Measurements from ENCODE around the gene SEMA5B.

DNA sequence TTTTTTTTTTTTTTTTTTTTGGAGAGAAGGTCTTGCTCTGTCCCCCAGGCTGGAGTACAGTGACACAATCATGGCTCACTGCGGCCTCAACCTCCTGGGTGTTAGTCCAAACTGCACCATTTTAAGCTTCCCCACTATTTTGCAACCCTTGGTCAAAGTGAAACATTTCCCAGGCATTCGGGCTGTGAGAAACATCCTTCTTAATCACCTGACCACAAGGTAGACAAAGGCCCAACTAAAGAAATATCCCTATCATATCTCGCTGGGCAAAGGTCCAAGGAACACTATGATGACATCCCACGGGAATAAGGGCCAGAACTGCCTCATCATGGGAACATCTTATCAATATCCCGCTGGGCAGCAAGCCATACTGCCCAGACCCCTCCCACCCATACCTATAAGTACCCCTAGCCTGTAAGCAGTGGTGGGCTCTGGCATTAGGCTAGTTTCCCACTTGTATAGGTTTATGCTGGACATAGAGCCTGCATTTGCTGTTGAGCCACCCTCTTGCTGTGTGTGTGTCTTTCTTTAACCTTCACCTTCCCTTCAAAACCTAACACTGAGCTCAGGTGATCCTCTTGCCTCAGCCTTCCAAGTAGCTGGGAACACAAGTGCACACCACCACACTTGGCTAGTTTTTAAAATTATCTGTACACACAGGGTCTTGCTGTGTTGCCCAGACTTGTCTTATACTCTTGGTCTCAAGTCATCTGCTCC, 95.2 kb downstream of the SEMA5B start:
- TF ChIP-seq EZH2 (IDR thresholded peaks at IDR 0.05; ENCODE audit: low read length), result no peak
- TF ChIP-seq, protein P1, sequence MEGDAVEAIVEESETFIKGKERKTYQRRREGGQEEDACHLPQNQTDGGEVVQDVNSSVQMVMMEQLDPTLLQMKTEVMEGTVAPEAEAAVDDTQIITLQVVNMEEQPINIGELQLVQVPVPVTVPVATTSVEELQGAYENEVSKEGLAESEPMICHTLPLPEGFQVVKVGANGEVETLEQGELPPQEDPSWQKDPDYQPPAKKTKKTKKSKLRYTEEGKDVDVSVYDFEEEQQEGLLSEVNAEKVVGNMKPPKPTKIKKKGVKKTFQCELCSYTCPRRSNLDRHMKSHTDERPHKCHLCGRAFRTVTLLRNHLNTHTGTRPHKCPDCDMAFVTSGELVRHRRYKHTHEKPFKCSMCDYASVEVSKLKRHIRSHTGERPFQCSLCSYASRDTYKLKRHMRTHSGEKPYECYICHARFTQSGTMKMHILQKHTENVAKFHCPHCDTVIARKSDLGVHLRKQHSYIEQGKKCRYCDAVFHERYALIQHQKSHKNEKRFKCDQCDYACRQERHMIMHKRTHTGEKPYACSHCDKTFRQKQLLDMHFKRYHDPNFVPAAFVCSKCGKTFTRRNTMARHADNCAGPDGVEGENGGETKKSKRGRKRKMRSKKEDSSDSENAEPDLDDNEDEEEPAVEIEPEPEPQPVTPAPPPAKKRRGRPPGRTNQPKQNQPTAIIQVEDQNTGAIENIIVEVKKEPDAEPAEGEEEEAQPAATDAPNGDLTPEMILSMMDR (optimal IDR thresholded peaks at IDR 0.05 in 1 of 3, IDR thresholded peaks at IDR 0.05 in 1 of 3, conservative IDR thresholded peaks at IDR 0.05 in 1 of 3; ENCODE audit: extremely low read depth in 1 of 3, insufficient read depth in 2 of 3, low read length in 3 of 3), result no peak
